GM18511 (cell line): ENCODE measurements around the gene AARS1.
"Not testable (repeated sequence)": the region's sequence is repeated elsewhere in the genome, so short reads cannot be mapped to it uniquely, and the experiment has no call there.

Source experiments
- ATAC-seq: cut with Tn5 transposase; IDR thresholded peaks from one replicate; pipeline ENCODE4 v1.9.1; 2021; ENCODE audit warnings: mild to moderate bottlenecking, moderate library complexity; ENCODE audit not compliant: unreplicated experiment

AARS1 gene

GRCh38 chr16:70289229-70290094 is at the start of gene AARS1:
Gene AARS1 (minus strand): TSS chr16:70289506. CDS start chr16:70282763, 6,743 bp downstream.
- ATAC-seq, result peak; percentile 98

- no peak for ATAC-seq
Measured at GRCh38 chr16:70337814-70338213, 48.5 kb upstream of the AARS1 start.

GRCh38 chr16:70332728-70333127 is 43.4 kb upstream of the AARS1 start:
- not testable (repeated sequence) for ATAC-seq

DNA sequence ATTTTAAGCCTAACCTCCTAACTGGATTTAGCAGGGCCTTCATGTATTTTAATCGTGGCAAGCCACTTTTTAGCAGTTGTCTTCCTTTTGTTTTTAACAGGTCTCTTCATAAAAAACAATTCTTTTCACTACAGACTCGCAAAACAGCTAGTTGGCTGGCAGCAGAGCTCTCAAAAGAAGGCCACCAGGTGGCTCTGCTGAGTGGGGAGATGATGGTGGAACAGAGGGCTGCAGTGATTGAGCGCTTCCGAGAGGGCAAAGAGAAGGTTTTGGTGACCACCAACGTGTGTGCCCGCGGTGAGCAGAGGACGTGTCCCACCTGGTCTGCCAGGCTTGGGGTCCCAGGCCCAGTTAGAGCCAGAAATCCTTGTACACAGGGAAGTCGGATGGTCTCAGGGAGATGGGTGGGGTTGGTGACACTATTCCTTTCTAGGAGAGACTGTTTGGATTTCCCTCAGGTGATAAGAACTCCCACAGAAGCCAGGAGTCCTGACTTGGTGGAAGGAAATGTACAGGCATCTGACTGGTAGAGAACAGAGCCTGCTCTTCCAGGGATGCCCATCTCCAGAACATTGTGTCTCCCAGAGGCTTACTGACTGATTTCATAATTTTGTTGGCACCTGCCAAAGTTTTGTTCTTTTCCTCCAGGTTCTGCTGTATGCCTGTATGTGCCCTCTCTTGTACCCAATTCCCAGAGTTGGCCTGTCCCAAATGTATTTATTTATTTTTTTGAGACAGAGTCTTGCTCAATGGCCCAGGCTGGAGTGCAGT is 42.5 kb upstream of the AARS1 start:
- ATAC-seq, result no peak

GRCh38 chr16:70331091-70331490 is 41.8 kb upstream of the AARS1 start:
- no peak for ATAC-seq

GRCh38 chr16:70324998-70325747 is 35.9 kb upstream of the AARS1 start:
- ATAC-seq, result no peak

DNA sequence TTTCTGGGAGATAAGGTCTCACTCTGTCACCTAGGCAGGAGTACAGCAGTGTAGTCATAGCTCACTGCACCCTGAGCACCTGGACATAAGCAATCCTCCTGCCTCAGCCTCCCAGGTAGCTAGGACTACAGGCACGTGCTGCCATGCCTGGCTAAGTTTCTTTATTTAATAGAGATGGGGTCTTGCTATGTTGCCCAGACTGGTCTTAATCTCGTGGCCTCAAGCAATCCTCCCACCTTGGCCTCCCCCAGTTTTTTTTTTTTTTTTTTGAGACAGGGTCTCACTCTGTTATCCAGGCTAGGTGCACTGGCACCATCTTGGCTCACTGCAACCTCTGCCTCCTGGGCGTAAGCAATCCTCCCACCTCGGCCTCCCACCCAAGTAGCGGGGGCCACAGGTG is 30.8 kb upstream of the AARS1 start:
- no peak for ATAC-seq

GRCh38 chr16:70307726-70308125 is 18.4 kb upstream of the AARS1 start:
- ATAC-seq, result not testable (repeated sequence)

GRCh38 chr16:70306880-70307279 is 17.6 kb upstream of the AARS1 start:
- ATAC-seq, result no peak

- ATAC-seq, result no peak
Measured at GRCh38 chr16:70304892-70305448, 15.7 kb upstream of the AARS1 start.

- ATAC-seq, result no peak
Measured at GRCh38 chr16:70302745-70303144, 13.4 kb upstream of the AARS1 start.

DNA sequence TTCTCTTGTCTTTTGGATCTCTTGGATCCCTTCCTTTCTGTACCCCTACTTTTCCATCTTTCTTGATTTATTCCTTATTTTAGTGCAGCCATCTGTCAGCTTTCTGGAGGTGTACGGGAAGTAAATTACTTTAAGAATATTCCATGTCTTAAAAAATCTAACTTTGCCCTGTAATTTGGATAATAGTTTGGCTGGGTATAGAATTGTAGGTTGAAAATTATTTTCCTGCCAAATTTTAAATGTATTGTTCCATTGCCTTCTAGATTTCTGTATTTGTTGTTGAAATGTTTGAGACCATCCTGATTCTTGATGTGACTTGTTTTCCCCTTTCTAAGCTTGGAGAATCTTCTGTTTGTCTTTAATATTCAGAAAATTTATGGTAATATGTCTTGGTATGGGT is 11.8 kb upstream of the AARS1 start:
- ATAC-seq, result no peak

DNA sequence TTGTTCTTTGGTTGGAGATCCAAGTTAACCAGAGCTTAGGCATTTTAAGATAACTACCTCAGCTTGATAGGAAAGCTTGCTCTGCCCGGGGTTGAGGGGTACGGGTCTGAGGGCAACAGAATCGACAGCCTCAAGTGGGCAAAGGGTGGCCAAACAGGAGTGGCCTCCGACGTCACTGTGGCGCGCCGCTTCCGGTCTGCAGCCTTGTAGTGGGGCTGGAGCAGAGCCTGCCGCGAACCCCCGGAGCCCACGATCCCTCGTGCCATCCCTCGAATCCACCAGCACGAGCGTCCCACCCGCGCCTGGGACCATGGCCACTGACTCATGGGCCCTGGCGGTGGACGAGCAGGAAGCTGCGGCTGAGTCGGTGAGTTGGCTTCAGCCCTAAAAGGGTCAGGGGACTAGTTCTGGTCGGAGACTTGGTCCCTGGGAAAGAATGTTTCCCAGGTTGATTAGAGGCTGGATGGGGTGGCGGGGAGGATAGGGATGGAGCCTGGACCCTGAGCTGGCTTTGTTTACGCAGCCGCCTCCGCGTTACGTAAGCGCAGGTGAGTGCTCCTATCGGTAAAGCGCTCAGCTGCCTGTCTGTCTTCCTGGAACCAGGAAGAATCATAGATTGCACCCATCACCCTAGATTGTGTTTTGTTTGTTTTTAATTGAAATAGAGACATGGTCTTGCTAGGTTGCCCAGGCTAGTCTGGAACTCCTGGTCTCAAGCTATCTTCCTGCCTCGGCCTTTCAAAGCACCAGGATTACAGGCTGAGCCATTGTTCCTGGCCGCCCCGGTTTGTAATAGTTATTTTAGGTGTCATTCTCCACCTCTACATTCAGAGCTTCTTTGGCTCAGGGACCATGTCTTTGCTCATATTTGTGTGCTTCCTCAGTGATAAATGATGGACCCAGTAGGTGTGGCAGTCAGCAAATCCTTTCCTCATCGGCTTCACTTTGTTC is 10.0 kb upstream of the AARS1 start, which contains the start of gene DDX19B:
TSS of gene DDX19B (plus strand) at position 199 of the 951 bp plus-strand sequence. CDS start at position 311, 112 bp downstream.
- peak; percentile 89 for ATAC-seq

GRCh38 chr16:70295634-70296033 is 6.3 kb upstream of the AARS1 start:
- no peak for ATAC-seq

DNA sequence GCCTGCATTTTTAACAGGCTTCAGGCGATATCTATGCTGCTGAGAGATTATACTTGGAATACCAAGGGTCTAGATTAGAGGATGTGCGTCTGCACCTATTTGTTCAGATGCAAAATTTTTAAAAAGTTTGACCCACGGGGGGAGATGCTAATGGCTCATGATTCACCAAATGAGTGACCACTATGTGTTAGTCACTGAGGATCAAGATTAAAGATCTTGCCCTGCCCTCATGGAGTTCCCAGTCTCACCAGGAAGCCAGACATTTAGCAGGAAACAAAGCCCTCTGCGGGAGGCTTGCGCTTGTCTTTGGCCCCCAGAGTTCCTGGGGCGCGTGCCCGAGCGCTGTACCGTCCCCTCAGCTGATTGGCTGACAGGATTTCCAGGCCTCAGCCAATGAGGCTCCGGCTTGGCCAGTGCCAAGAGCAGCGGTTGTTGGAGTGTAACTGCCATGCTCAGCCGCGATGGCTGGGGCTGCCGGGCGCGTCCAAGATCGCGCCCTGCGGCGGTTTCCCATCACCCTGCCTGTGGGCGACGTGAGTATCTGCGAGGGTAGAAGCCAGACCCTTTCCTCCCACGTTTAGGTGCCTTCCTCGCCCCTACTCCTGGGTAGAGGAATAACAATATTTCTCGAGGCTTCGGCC is 5.2 kb upstream of the AARS1 start:
- ATAC-seq, result no peak

DNA sequence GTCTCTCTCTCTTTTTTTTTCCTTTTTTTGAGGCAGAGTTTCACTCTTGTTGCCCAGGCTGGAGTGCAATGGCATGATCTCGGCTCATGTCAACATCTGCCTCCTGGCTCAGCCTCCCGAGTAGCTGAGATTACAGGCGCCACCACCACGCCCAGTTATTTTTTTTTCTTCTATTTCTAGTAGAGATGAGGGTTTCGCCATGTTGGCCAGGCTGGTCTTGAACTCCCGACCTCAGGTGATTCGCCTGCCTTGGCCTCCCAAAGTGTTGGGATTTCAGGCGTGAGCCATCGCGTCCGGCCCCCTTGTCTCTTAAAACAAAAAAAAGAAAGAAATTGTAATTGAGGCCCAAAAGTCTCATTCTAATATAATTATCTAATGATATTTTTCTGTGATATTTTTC is 2.8 kb upstream of the AARS1 start:
- ATAC-seq, result not testable (repeated sequence)

DNA sequence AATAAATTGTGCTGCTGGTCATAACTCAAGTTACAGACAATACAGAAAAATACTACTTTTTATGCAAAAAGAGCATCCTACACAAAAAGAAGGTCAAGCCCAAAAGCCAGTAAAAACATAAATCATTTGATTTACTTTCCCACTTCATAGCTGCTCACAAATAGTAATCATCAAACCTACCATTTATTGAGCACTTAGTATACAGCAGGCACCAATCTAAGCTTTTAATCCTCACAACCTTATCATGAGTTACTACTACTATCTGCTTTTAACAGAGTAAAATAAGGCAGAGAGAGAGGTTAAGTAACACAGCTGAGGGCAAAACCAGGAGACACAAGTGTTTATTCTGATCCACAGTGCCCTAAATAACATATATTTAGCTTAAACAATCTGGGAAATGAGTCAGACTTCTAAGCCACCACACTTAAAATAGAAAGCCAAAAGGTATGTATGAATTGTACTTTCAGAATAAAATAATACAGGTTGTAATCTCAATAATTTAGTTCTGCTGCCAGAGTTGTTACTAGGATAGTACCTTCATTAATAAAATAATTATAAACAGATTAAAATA is 1.7 kb upstream of the AARS1 start:
- ATAC-seq, result no peak

GRCh38 chr16:70287304-70287971 is 1.9 kb downstream of the AARS1 start:
- ATAC-seq, result not testable (repeated sequence)
